SH-SY5Y (cell line): ENCODE measurements around the gene IGF2BP3.

Source experiments
- GATA2 ChIP-seq: IDR thresholded peaks from 2 replicates; pipeline ENCODE4 v1.6.1; 2011; ENCODE audit warnings: mild to moderate bottlenecking, low read depth, low read length
- GATA3 ChIP-seq: IDR thresholded peaks from 2 replicates; pipeline ENCODE4 v1.6.1; 2011; ENCODE audit warnings: low read depth, mild to moderate bottlenecking, low read length, moderate library complexity

DNA sequence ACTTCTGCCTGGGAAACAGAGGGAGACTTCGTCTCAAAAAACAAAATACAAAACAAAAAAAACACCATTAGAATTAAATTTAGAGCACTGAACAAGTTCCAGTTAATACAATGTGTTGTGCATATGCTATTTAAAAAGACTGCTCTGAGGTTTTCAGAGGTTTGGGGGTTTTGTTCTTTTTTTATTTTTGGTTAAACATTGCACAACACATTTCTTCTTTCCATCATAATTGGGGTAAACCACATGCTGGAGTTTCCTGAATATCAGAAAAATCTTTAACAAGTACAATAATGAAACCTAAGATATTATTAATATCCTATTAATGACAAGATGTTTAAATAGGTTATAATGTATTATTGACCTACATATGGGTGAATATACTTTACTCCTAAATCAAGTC is 26.3 kb downstream of the IGF2BP3 start:
- TF ChIP-seq GATA2 (no peak), GATA3 (no peak)
